Measurements from ENCODE around the gene AVL9. TPM values are rescaled to one million over a fixed set of nuclear protein-coding genes. Genes with fewer than 3 reads are reported as not detected.

AVL9 gene
- total RNA-seq, 2 experiments from 2014 or later, result 38.7 to 40.8 TPM

DNA sequence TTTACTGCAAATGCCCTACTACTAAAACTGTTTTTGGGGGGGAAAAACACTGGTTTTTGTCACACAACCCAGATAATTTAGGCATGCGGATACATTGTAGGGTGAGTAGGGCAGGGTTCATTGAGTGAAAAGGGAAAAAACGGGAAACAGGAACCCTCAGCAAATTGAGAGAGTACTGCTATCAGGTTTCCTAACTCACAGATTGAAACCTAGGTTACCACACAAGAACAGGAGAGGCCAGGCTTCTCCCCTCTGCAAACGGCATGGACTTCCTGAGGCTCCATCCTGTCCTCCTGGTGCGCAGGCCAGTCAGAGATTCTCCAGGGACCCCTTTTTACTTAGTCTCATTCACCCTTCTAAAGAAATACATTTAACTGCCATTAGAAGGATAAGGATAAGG lies 30.6 kb downstream of the AVL9 start:
- no peak overlapping the region for H3K27ac Mint-ChIP-seq
- ChIA-PET CTCF (no interaction called here), POLR2A (no interaction called here)
- no peaks in the 10 kb centered on the region for H3K4me1 Mint-ChIP-seq
- H3K4me3 Mint-ChIP-seq, result no peak overlapping the region
- H3K27me3 Mint-ChIP-seq, result no peaks in the 10 kb centered on the region
- peaks cover 34% of the 10 kb centered on the region for H3K36me3 Mint-ChIP-seq (ENCODE audit: low read depth)
- peaks cover 20% of the 10 kb centered on the region for H3K9me3 Mint-ChIP-seq
- DNase-seq, result no peak

- Mint-ChIP-seq H3K9me3 (no peaks in the 10 kb centered on the region), H3K27ac (no peak overlapping the region), H3K27me3 (no peaks in the 10 kb centered on the region), H3K4me1 (no peaks in the 10 kb centered on the region), H3K36me3 (ENCODE audit: low read depth) (peaks cover 20% of the 10 kb centered on the region), H3K4me3 (no peak overlapping the region)
- DNase-seq, result no peak
- POLR2A ChIA-PET, result no interaction called here
- CTCF ChIA-PET, result interaction anchor here (1.2 kb wide), 1 partner anchor 36 kb away, joined by 3 read pairs; the partner anchor contains the start of gene AVL9
These were observed 36.1 kb downstream of the AVL9 start for GRCh38 chr7:32531402-32531801.

DNA sequence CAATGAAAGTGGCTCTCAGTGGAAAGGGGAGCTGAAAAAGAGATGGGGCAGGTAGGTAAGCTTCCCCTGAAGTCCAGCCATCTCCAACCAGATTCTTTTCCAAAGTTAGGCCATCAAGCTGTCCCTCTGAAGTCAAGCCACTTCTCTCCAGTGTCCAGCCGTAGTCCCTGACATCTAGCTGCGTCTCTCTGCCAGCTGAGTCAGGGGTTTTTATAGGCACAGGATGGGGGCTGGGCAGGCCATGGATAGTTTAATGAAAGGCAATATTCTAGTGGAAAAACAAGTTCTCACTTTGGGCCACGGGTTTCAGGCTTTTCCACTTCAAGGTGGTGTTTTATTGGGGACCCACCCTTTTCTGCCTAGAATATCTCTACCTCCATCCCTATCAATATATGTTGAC lies 36.8 kb downstream of the AVL9 start:
- Mint-ChIP-seq H3K9me3 (no peaks in the 10 kb centered on the region), H3K4me3 (no peak overlapping the region), H3K27me3 (no peaks in the 10 kb centered on the region), H3K27ac (no peak overlapping the region), H3K4me1 (no peaks in the 10 kb centered on the region), H3K36me3 (ENCODE audit: low read depth) (peaks cover 14% of the 10 kb centered on the region)
- CTCF ChIA-PET, result no interaction called here
- no peak for DNase-seq
- POLR2A ChIA-PET, result no interaction called here

DNA sequence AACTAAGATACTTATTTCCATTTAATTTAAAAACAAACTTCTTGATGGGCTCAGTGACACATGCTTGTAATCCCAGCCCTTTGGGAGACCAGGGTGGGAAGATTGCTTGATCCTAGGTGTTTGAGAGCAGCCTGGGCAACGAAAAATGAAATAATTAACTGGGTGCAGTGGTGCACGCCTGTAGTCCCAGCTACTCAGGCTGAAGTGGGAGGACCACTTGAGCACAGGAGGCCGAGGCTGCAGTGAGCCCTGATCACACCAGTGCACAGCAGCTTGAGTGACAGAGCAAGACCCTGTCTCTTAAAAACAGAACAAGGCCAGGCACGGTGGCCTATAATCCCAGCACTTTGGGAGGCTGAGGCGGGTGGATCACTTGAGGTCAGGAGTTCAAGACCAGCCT lies 37.4 kb downstream of the AVL9 start:
- Mint-ChIP-seq H3K4me1 (no peaks in the 10 kb centered on the region), H3K36me3 (ENCODE audit: low read depth) (peaks cover 13% of the 10 kb centered on the region), H3K4me3 (no peak overlapping the region), H3K27me3 (no peaks in the 10 kb centered on the region), H3K9me3 (no peaks in the 10 kb centered on the region), H3K27ac (no peak overlapping the region)
- ChIA-PET POLR2A (no interaction called here), CTCF (no interaction called here)
- no peak for DNase-seq

GRCh38 chr7:32533276-32534029 lies 38.2 kb downstream of the AVL9 start:
- Mint-ChIP-seq H3K4me1 (no peaks in the 10 kb centered on the region), H3K36me3 (ENCODE audit: low read depth) (peaks cover 13% of the 10 kb centered on the region), H3K27me3 (no peaks in the 10 kb centered on the region), H3K4me3 (no peak overlapping the region), H3K9me3 (no peaks in the 10 kb centered on the region), H3K27ac (no peak overlapping the region)
- ChIA-PET POLR2A (no interaction called here), CTCF (no interaction called here)
- no peak for DNase-seq

- no peaks in the 10 kb centered on the region for H3K27me3 Mint-ChIP-seq
- CTCF ChIA-PET, result no interaction called here
- H3K36me3 Mint-ChIP-seq (ENCODE audit: low read depth), result peaks cover 13% of the 10 kb centered on the region
- H3K9me3 Mint-ChIP-seq, result no peaks in the 10 kb centered on the region
- POLR2A ChIA-PET, result no interaction called here
- H3K4me3 Mint-ChIP-seq, result no peak overlapping the region
- H3K27ac Mint-ChIP-seq, result no peak overlapping the region
- DNase-seq, result no peak
- peaks cover 6% of the 10 kb centered on the region for H3K4me1 Mint-ChIP-seq
These were observed 39.9 kb downstream of the AVL9 start for GRCh38 chr7:32535162-32535702.

DNA sequence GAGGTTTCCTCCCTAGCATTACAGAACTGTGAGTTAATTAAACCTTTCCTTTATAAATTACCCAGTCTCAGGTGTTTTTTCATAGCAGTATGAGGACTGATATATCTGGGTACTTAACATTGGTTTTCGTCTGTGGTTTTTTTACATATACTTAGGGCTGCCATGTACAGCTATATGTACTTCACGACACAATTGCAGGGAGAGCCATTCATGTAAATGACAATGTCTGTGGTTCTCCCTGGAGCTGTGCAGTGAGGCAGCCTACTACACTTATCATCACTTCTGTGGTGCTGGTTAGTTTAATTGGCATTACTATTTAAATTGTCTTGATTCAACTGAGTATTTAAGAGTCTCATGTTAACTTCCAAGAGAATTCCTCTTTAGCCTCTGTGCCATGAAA lies 40.7 kb downstream of the AVL9 start:
- peaks cover 7% of the 10 kb centered on the region for H3K4me1 Mint-ChIP-seq
- no peak for DNase-seq
- H3K9me3 Mint-ChIP-seq, result no peaks in the 10 kb centered on the region
- POLR2A ChIA-PET, result no interaction called here
- no peak overlapping the region for H3K4me3 Mint-ChIP-seq
- CTCF ChIA-PET, result no interaction called here
- no peak overlapping the region for H3K27ac Mint-ChIP-seq
- peaks cover 13% of the 10 kb centered on the region for H3K36me3 Mint-ChIP-seq (ENCODE audit: low read depth)
- no peaks in the 10 kb centered on the region for H3K27me3 Mint-ChIP-seq

GRCh38 chr7:32536585-32536984 lies 41.3 kb downstream of the AVL9 start:
- H3K4me1 Mint-ChIP-seq, result peaks cover 7% of the 10 kb centered on the region
- H3K27me3 Mint-ChIP-seq, result no peaks in the 10 kb centered on the region
- DNase-seq, result no peak
- CTCF ChIA-PET, result no interaction called here
- no peaks in the 10 kb centered on the region for H3K9me3 Mint-ChIP-seq
- POLR2A ChIA-PET, result no interaction called here
- H3K27ac Mint-ChIP-seq, result no peak overlapping the region
- no peak overlapping the region for H3K4me3 Mint-ChIP-seq
- H3K36me3 Mint-ChIP-seq (ENCODE audit: low read depth), result peaks cover 13% of the 10 kb centered on the region

GRCh38 chr7:32537760-32538159 lies 42.5 kb downstream of the AVL9 start:
- Mint-ChIP-seq H3K4me1 (peaks cover 7% of the 10 kb centered on the region), H3K4me3 (no peak overlapping the region), H3K36me3 (ENCODE audit: low read depth) (peaks cover 10% of the 10 kb centered on the region), H3K27ac (no peak overlapping the region), H3K9me3 (no peaks in the 10 kb centered on the region), H3K27me3 (no peaks in the 10 kb centered on the region)
- ChIA-PET POLR2A (no interaction called here), CTCF (no interaction called here)
- no peak for DNase-seq

DNA sequence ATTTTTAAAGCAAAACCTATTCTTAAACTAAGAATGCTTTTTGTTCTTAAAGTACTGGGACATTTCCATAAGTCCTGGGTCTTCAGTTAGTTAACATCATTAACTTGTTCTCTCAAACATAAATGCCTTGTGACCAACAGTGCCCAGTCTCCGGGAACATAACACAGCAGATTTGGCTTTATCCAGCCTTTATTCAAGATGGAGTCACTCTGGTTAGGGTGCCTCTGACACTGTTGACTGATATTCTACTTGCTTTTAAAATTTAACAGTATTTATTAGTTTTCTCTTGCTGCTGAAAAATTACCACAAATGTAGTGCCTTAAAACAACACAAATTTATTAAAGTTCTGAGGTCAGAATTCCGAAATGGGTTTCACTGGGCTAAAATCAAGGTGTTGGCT lies 44.1 kb downstream of the AVL9 start:
- Mint-ChIP-seq H3K27ac (no peak overlapping the region), H3K9me3 (no peaks in the 10 kb centered on the region), H3K36me3 (ENCODE audit: low read depth) (peaks cover 24% of the 10 kb centered on the region), H3K27me3 (no peaks in the 10 kb centered on the region), H3K4me3 (no peak overlapping the region), H3K4me1 (peaks cover 9% of the 10 kb centered on the region)
- DNase-seq, result no peak
- CTCF ChIA-PET, result no interaction called here
- POLR2A ChIA-PET, result no interaction called here

GRCh38 chr7:32539919-32540531 lies 44.7 kb downstream of the AVL9 start:
- no peaks in the 10 kb centered on the region for H3K27me3 Mint-ChIP-seq
- H3K4me1 Mint-ChIP-seq, result peaks cover 9% of the 10 kb centered on the region
- H3K36me3 Mint-ChIP-seq (ENCODE audit: low read depth), result peaks cover 25% of the 10 kb centered on the region
- no peaks in the 10 kb centered on the region for H3K9me3 Mint-ChIP-seq
- CTCF ChIA-PET, result no interaction called here
- H3K4me3 Mint-ChIP-seq, result no peak overlapping the region
- DNase-seq, result no peak
- POLR2A ChIA-PET, result no interaction called here
- no peak overlapping the region for H3K27ac Mint-ChIP-seq

DNA sequence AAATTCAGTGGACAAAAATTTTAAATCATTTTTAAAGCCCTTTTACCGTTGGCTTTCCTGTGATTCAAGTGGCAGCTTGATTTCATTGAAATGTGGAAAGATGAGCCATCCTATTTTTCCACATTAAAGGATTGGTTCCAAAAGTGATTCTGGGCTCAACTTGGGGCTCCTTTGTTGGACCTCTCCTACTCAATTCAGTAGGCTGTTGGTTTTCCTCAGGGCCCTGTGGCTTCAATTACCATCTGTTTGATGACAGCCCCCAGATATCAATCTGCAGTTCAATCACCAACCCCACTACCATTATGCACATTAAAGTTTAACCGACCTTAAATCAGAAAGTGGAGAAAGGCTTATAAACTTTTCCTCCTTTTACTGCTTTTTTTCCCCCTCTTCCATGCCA lies 47.3 kb downstream of the AVL9 start:
- Mint-ChIP-seq H3K27me3 (no peaks in the 10 kb centered on the region), H3K36me3 (ENCODE audit: low read depth) (peaks cover 33% of the 10 kb centered on the region), H3K9me3 (no peaks in the 10 kb centered on the region), H3K4me3 (no peak overlapping the region), H3K27ac (no peak overlapping the region), H3K4me1 (peaks cover 9% of the 10 kb centered on the region)
- no peak for DNase-seq
- ChIA-PET POLR2A (no interaction called here), CTCF (no interaction called here)

DNA sequence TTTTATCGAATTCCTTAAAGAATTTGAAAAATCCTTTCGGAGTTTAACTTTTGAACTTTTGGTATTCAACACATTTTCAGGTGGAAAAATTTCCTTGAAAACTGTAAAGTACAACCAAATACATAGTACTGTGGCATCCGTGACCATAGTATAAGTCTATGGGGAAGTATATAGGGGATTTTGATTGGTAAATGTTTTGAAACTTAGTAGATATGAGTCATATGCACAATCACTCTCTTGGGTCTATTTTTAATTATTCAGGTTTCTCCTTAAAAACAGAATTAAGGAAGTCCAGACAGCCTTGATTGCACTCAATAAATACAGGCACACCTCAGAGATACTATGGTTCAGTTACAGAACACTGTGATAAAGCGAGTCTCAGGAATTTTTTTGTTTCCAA lies 64.2 kb downstream of the AVL9 start:
- Mint-ChIP-seq H3K4me1 (peaks cover 16% of the 10 kb centered on the region), H3K9me3 (no peaks in the 10 kb centered on the region), H3K4me3 (no peak overlapping the region), H3K27me3 (no peaks in the 10 kb centered on the region), H3K27ac (no peak overlapping the region), H3K36me3 (ENCODE audit: low read depth) (peaks cover 52% of the 10 kb centered on the region)
- CTCF ChIA-PET, result no interaction called here
- POLR2A ChIA-PET, result no interaction called here
- DNase-seq, result no peak

DNA sequence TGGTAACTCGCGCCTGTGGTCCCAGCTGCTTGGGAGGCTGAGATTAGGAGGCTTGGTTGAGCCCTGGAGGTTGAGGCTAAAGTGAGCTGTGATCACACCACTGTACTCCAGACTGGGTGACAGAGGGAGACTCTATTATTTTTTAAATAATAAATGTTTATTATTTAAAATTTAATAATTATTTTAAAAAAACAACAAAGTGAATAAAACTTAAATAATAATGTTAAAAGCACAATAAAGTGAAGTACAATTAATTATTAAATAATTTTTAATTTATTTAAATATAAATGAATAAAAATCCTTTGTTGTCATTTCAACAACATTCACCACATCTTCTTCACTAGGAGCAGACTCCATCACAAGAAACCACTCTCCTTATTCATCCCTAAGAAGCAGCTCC lies 64.8 kb downstream of the AVL9 start:
- Mint-ChIP-seq H3K27me3 (no peaks in the 10 kb centered on the region), H3K9me3 (no peaks in the 10 kb centered on the region), H3K36me3 (ENCODE audit: low read depth) (peaks cover 51% of the 10 kb centered on the region), H3K4me3 (no peak overlapping the region), H3K4me1 (peaks cover 16% of the 10 kb centered on the region), H3K27ac (no peak overlapping the region)
- POLR2A ChIA-PET, result no interaction called here
- CTCF ChIA-PET, result no interaction called here
- DNase-seq, result no peak
